NCI-H2107 treated with DMSO at 0.1 percent for 48 hours (cell line): ENCODE results near the gene COL10A1.

ENCODE experiments used
- DNase-seq: peaks from one replicate; lab custom pipeline; 2025; ENCODE audit not compliant: unreplicated experiment; lab: John Stamatoyannopoulos, UW

COL10A1 gene

GRCh38 chr6:116126032-116126431 is at the start of gene COL10A1:
Gene COL10A1, minus strand, starts transcription at chr6:116126132. Its CDS starts 640 bp downstream, at chr6:116125492.
- no peak for DNase-seq

GRCh38 chr6:116175344-116175743 is 49.4 kb upstream of the COL10A1 start:
- DNase-seq = no peak

- no peak for DNase-seq
Observed at GRCh38 chr6:116173928-116174327, 48.0 kb upstream of the COL10A1 start.

- DNase-seq = no peak
Observed at GRCh38 chr6:116170358-116171057, 44.6 kb upstream of the COL10A1 start.

GRCh38 chr6:116169880-116170279 is 43.9 kb upstream of the COL10A1 start:
- no peak for DNase-seq

- DNase-seq = no peak
Observed at GRCh38 chr6:116168148-116168547, 42.2 kb upstream of the COL10A1 start.

GRCh38 chr6:116166369-116166768 is 40.4 kb upstream of the COL10A1 start:
- DNase-seq = no peak

GRCh38 chr6:116165596-116165995 is 39.7 kb upstream of the COL10A1 start:
- no peak for DNase-seq

GRCh38 chr6:116159782-116160524 is 34.0 kb upstream of the COL10A1 start:
- DNase-seq = no peak

- no peak for DNase-seq
Observed at GRCh38 chr6:116158641-116159040, 32.7 kb upstream of the COL10A1 start.

GRCh38 chr6:116157391-116157790 is 31.5 kb upstream of the COL10A1 start:
- no peak for DNase-seq

GRCh38 chr6:116156405-116157326 is 30.7 kb upstream of the COL10A1 start:
- DNase-seq = no peak

- DNase-seq = no peak
Observed at GRCh38 chr6:116154887-116155286, 29.0 kb upstream of the COL10A1 start.

- no peak for DNase-seq
Observed at GRCh38 chr6:116152620-116153019, 26.7 kb upstream of the COL10A1 start.

- DNase-seq = no peak
Observed at GRCh38 chr6:116145803-116146675, 20.1 kb upstream of the COL10A1 start.

GRCh38 chr6:116144605-116145004 is 18.7 kb upstream of the COL10A1 start:
- DNase-seq = no peak

GRCh38 chr6:116139917-116140316 is 14.0 kb upstream of the COL10A1 start:
- DNase-seq = peak; percentile 6

- DNase-seq = no peak
Observed at GRCh38 chr6:116136933-116137340, 11.0 kb upstream of the COL10A1 start.

GRCh38 chr6:116136373-116136772 is 10.4 kb upstream of the COL10A1 start:
- DNase-seq = no peak

GRCh38 chr6:116133453-116133852 is 7.5 kb upstream of the COL10A1 start:
- no peak for DNase-seq
